HG02623 (cell line): ENCODE measurements around the gene MAD1L1.

Experiments
- ATAC-seq: cut with Tn5 transposase; IDR thresholded peaks from one replicate; pipeline ENCODE4 v1.9.1; 2021; ENCODE audit warnings: moderate library complexity; ENCODE audit not compliant: unreplicated experiment

MAD1L1 gene

GRCh38 chr7:2106440-2106839 is 126.3 kb downstream of the MAD1L1 start:
- ATAC-seq: no peak

GRCh38 chr7:2105917-2106316 is 126.8 kb downstream of the MAD1L1 start:
- no peak for ATAC-seq

- ATAC-seq: no peak
Measured at GRCh38 chr7:2105280-2105679, 127.5 kb downstream of the MAD1L1 start.

- ATAC-seq: no peak
Measured at GRCh38 chr7:2104716-2105115, 128.0 kb downstream of the MAD1L1 start.

GRCh38 chr7:2104107-2104710 is 128.5 kb downstream of the MAD1L1 start:
- ATAC-seq: no peak

GRCh38 chr7:2103071-2103898 is 129.5 kb downstream of the MAD1L1 start:
- no peak for ATAC-seq

- no peak for ATAC-seq
Measured at GRCh38 chr7:2102375-2102723, 130.4 kb downstream of the MAD1L1 start.

- ATAC-seq: no peak
Measured at GRCh38 chr7:2101630-2102374, 130.9 kb downstream of the MAD1L1 start.

- ATAC-seq: no peak
Measured at GRCh38 chr7:2100278-2101208, 132.2 kb downstream of the MAD1L1 start.

GRCh38 chr7:2099048-2099957 is 133.4 kb downstream of the MAD1L1 start:
- no peak for ATAC-seq

GRCh38 chr7:2098496-2098895 is 134.2 kb downstream of the MAD1L1 start:
- no peak for ATAC-seq

GRCh38 chr7:2098056-2098455 is 134.7 kb downstream of the MAD1L1 start:
- no peak for ATAC-seq

- ATAC-seq: no peak
Measured at GRCh38 chr7:2097492-2097891, 135.3 kb downstream of the MAD1L1 start.

- no peak for ATAC-seq
Measured at GRCh38 chr7:2096692-2097387, 135.9 kb downstream of the MAD1L1 start.

GRCh38 chr7:2095436-2095835 is 137.3 kb downstream of the MAD1L1 start:
- no peak for ATAC-seq

GRCh38 chr7:2094454-2095045 is 138.2 kb downstream of the MAD1L1 start:
- ATAC-seq: no peak

GRCh38 chr7:2093843-2094220 is 138.9 kb downstream of the MAD1L1 start:
- ATAC-seq: no peak

GRCh38 chr7:2093215-2093842 is 139.4 kb downstream of the MAD1L1 start:
- ATAC-seq: no peak
